Kidney tubule cell (primary cell): ENCODE measurements around the gene KLHL15.
"Not testable (repeated sequence)": the region's sequence is repeated elsewhere in the genome, so short reads cannot be mapped to it uniquely, and the experiment has no call there.

Experiments
- DNase-seq: peaks from one replicate; pipeline ENCODE4 v3.0.0-alpha.2; 2018; ENCODE audit warnings: low spot score

The KLHL15 gene, protein sequence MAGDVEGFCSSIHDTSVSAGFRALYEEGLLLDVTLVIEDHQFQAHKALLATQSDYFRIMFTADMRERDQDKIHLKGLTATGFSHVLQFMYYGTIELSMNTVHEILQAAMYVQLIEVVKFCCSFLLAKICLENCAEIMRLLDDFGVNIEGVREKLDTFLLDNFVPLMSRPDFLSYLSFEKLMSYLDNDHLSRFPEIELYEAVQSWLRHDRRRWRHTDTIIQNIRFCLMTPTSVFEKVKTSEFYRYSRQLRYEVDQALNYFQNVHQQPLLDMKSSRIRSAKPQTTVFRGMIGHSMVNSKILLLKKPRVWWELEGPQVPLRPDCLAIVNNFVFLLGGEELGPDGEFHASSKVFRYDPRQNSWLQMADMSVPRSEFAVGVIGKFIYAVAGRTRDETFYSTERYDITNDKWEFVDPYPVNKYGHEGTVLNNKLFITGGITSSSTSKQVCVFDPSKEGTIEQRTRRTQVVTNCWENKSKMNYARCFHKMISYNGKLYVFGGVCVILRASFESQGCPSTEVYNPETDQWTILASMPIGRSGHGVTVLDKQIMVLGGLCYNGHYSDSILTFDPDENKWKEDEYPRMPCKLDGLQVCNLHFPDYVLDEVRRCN

DNA sequence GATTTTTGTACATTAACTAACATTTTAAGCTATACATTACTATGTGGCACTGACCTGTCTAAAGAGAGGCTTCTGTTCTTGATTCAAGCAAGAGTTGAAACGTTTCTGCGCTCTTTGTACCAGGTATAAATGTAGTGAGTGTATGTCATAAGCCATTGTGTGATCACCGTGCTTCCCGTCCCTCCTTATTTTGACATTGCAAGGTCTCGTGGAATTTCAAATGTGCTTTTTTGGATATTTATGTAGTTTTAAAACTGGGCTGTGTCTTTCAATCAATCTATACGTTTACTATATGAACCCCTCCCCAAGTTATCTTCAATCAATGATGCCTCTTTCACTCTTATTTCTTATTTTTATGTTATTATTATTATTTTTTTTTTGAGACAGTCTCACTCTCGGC is at the start of gene KLHL15:
TSS of gene KLHL15 (minus strand) at position 101 of the 400 bp plus-strand sequence. CDS start 20,493 bp downstream, outside the sequence.
- no peak for DNase-seq

DNA sequence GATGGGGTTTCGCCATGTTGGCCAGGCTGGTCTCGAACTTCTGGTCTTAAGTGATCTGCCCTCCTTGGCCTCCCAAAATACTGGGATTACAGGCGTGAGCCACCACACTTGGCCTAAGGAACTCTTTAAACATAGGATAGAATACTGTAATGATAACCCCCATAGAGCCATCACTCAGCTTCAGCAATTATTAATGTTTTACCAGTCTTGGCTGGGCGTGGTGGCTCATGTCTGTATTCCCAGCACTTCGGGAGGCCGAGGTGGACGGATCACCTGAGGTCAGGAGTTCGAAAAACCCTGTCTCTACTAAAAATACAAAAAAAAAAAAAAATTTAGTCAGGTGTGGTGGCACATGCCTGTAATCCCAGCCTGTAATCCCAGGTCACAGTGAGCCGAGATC is 42.9 kb upstream of the KLHL15 start:
- DNase-seq, result no peak

DNA sequence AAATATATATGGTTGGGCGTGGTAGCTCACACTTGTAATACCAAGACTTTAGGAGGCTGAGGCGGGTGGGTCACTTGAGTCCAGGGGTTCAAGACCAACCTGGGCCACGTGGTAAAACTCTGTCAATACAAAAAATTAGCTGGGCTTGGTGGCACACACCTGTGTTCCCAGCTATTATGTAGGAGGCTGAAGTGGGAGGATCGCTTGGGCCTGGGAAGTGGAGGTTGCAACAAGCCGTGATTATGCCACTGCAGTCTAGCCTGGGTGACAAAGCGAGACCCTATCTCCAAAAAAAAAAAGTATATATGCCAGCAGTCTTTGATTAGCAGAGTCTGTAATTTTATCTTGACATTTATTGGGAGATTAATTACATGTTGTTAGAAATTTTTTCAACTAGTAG is 36.5 kb upstream of the KLHL15 start:
- DNase-seq, result no peak

DNA sequence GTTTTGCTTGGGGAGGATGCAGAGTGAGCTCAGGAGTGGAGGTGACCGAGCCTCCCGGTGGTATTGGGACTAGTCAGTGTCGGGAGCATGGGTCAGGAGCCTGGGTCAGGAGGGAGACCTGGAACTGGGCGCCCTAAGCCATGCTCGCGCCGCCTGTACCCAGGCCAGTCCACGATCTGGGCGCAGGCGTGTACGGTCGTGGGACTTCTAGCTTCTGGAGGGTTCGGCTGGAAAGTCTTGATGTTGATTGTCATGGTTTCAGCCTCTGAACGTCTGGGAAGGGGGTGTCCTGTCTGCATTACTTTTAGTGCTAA is 28.0 kb upstream of the KLHL15 start:
- DNase-seq, result no peak

DNA sequence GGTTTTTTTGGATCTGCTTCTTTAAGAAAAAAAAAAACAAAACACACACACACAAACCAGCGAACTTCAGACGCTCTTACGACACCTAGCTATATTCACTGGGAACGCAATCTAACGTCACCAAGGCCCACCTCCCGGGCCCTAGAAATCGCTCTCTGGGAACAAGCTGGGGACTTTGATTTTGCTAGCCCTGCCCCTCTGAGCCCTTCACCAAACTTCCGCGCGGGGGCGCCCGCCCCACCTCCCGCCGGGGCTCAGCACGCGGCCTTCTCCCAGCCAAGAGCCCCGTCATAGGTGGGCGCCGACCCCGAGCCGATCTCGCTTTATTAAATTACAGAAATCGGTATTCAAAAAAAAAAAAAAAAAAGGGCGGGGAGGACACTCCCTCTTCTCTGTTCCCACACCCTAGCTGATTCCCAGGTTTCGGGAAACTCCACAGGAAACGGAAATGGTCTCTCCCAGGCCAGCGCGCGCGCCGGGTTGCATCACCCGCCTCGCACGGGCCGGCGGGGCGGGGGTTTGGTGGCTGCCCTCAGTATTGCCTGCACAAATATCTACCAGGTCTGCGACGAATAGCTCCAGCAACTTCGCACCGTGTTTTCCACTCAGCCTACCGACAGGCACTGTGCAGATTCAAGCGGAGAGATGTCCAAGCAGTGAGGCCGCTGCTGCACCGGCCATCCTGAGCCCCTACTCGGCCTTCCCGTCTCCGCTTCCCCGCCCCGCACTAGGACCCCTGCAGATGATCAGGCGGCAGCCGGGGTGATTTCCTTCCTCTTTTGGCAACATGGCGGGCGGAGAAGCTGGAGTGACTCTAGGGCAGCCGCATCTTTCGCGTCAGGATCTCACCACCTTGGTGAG is 27.4 kb upstream of the KLHL15 start, which contains the start of gene EIF2S3:
TSS of gene EIF2S3 (plus strand) at position 775 of the 861 bp plus-strand sequence. CDS start at position 788, 13 bp downstream.
- peak; percentile 96 for DNase-seq

DNA sequence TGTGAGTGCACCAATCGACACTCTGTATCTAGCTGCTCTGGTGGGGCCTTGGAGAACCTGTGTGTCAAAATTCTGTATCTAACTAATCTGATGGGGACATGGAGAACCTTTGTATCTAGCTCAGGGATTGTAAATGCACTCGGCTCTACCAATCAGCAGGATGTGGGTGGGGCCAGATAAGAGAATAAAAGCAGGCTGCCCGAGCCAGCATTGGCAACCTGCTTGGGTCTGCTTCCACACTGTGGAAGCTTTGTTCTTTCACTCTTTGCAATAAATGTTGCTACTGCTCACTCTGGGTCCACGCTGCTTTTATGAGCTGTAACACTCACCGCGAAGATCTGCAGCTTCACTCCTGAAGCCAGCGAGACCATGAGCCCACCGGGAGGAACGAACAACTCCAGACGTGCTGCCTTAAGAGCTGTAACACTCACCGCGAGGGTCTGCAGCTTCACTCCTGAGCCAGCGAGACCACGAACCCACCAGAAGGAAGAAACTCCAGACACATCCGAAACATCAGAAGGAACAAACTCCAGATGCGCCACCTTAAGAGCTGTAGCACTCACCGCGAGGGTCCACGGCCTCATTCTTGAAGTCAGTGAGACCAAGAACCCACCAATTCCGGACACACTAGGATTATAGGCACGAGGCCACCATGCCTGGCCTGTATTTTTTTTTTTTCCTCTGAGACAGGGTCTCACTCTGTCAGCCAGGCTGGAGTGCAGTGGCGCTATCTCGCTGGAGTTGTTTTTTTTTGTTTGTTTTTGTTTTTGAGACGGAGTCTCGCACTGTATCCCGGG is 23.7 kb upstream of the KLHL15 start:
- not testable (repeated sequence) for DNase-seq

DNA sequence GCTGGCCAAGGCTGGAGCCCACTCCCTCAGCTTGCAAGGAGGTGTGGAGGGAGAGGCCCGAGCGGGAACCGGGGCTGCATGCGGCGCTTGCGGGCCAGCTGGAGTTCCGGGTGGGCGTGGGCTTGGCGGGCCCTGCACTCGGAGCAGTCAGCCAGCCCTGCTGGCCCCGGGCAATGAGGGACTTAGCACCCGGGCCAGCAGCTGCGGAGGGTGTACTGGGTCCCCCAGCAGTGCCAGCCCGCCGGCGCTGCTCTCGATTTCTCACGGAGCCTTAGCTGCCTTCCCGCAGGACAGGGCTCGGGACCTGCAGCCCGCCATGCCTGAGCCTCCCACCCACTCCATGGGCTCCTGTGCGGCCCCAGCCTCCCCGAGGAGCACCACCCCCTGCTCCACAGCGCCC is 22.7 kb upstream of the KLHL15 start:
- DNase-seq, result not testable (repeated sequence)

DNA sequence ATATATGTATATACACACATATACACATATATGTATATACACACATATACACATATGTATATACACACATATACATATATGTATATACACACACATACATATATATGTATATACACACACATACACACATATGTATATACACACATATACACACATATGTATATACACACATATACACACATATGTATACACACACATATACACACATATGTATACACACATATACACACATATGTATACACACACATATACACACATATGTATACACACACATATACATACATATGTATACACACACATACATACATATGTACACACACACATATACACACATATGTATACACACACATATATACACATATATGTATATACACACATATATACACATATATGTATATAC is 19.1 kb upstream of the KLHL15 start:
- DNase-seq, result not testable (repeated sequence)

DNA sequence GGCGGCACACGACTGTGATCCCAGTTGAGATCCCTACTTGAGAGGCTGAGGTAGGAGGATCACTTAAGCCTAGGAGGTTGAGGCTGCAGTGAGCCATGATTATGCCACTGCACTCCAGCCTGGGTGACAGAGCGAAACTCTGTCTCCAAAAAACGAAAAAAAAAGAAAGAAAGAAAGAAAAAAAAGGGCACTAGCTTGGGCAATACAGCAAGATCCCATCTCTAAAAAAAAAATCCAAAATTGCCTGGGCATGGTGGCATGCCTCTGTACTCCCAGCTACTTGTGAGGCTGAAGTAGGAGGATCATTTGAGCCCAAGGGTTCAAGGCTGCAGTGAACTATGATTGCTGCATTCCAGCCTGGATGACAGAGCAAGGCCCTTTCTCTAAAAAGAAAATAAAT is 10.7 kb upstream of the KLHL15 start:
- DNase-seq, result no peak

DNA sequence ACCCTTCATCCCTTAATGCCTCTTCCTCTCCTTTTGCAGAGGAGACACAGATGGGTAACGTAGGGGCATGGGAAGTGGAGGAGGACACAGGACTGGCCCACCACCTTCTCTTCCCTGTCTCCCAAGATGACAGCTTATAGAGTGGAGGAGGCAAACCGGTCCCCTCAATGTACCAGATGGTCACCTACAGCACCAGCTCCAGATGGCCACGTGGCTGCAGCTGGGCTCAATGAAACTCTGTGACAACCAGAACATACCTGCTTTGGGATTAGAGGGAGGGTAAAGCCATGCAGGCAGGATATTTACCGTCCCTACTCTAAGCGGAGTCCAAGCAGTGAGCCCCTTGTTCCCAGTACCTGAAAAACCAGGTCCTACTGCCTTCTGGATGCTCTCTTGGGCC is 7.5 kb upstream of the KLHL15 start:
- no peak for DNase-seq

DNA sequence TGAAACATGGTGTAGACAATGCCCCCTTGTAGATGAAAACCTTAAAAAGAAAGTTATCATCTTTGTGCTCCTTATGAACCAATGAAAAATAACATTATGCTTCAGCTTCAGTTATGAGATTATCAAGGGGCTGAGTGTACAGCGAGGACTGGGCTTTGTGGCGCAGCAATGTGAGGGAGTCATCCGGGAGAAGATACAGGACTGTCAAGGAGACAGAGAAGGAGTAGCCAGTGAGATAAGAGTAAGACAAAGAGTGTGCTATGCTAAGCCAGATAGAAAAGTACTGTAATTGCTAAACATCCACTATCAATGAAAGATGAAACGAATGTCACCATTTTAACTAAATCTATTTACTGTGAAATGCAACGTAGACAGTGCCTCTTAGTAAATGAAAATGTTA is 3.6 kb upstream of the KLHL15 start:
- no peak for DNase-seq

DNA sequence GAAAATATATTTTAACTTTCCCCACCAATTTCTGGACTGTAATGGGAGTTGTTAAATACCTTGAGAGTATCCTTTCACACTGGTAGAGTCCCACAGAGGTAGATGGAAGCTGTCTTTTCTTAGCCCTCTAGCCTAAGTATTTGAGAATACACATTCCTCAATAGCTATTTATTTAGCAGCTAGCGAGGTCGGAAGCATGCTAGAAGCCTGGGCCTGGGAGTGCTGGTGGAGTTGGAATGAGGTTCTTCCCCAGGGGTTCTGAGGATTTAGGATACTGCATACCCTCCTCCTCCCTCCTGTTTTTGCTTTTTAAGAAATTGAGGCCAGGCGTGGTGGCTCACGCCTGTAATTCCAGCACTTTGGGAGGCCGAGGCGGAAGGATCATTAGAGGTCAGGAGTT is 999 bp upstream of the KLHL15 start:
- DNase-seq, result no peak

DNA sequence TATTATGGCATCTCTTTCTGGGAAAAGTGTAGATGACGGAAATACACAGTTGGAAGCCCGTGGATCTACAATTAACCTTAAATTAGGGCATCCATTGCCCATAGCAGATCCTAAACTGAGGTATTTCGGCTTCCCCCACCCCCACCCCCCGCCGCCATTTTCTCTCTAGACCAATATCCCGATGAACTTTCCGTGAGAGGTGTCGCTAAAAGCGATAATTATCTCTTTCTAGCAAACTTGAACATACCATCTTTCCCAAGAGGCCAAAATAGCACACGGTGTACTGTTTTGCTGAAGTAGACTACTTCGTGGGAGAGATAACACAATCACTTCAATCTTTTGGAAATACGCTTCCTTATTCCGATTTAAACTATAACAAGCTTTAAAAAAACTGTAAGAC is 554 bp downstream of the KLHL15 start:
- no peak for DNase-seq

DNA sequence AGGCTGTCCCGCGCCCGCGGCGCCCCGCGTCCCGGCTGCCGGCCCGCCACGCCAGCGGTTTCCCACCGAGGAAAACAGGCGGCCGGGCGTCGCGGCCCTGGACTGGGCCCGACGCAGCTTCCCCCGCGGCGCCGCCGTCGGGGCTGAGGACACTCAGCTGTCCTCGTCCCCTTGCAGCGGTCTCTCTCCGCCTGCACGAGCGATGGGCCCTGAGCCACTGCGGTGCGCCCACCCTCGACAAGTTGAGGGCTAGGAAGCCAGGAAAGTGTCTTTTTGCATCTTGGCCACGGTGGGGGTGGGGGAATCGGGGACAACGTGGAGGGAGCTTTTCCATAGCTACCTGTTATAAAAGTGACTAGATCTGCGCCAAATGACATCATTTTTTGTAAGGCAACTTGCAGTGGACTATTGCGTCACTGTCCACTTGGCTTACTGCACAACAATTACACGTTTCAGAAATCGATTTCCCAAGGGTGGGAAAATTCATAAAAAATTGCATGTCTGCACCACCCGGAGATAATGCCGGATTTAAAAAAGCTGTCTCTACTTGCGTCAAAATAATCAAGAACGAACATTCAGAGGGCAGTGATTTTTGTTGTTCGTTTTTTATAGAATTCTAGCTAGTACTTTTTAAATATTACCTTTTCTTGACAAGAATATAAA is 1.1 kb downstream of the KLHL15 start:
- DNase-seq, result peak; percentile 40

DNA sequence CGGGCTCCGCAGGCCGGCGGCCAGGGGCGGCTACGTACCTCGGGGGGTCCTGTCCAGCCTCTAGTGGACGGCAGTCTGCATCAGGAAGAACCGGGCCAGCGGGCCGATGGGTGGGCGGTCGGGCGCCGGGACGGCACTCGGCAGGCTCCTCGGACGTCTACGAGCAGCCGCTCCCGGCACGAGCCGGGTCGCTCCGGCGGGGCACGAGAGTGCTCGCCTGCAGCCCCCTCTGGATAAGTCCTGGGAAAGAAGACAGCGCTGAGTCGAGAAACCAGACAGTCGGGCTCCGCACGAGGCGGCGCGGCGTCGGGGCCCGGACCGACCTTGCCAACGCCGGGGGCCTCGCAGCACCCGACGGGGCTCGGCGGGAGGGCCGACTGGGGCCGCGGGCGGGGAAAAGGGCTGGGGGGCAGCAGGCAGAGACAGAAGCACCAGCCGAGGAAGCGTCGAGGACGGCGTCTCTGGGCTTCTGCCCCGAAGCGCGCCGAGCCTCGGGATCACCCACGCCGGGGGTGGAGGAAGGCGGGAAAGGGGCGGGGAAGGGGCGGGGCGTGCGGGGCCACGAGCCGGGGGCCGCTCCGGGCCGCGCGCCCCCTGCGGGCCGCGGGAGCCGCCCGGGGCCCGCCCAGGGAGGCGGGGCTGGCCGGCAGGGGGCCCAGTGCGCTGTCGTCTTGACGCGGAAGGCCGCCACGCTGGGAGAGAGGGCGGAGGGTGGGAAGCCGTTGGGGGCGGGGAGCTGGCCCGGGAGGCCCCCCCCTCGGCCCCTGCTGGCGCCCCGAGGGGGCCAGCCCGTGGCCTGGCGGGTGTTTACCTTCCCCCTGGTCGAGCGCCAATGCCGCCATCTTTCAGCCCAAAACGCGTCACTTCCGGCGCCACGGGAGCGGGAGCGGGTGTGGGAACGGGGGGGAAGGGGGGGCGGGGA is 1.9 kb downstream of the KLHL15 start:
- DNase-seq, result peak; percentile 89

DNA sequence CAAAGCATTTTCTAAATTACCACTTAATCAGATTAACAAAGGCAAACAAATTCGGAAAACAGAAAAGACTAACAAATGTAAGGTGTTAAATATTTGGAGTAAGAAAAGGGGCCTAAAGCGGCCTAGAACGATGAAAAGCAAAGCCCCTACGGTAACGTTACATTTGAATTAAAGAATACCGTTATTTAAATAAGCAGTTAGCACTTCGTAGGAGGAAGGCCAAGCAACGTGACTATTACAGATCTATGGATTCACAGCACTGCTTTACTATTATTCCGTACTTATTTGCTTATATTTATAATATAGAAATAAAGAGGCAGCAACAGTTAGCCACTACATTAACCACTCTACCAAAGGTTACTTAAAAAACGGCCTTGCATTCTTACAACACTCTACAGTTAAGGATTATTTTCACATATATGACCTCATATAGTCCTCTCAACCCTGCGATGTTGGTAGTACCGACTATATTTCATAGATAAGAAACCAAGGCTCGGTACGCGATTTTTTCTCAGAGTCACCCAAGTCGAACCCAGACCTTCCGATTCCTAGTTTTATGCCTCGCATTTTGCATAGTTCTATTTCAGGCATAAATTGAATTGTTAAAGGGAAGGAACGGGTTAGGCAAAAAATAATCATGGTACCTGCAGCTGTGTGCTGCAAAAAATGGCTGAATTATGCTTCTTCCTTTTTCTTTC is 2.9 kb downstream of the KLHL15 start:
- no peak for DNase-seq

DNA sequence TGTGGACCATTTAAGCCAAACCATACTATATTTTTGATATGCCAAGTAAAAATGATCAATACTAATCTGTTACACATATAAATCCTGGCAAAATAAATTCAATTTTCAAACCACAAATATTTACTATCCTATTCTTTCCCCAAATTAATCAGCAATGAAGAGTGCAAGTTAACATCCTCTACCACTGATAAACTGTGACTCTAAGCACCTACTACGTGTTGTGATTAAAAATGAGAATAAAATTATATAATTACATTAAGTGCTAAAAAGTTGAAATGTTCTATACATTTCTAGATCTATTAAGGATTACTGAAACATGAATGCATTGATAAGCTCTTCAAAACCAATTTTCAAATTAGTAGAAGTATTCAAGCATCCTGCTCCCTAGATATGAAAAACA is 3.4 kb downstream of the KLHL15 start:
- no peak for DNase-seq

DNA sequence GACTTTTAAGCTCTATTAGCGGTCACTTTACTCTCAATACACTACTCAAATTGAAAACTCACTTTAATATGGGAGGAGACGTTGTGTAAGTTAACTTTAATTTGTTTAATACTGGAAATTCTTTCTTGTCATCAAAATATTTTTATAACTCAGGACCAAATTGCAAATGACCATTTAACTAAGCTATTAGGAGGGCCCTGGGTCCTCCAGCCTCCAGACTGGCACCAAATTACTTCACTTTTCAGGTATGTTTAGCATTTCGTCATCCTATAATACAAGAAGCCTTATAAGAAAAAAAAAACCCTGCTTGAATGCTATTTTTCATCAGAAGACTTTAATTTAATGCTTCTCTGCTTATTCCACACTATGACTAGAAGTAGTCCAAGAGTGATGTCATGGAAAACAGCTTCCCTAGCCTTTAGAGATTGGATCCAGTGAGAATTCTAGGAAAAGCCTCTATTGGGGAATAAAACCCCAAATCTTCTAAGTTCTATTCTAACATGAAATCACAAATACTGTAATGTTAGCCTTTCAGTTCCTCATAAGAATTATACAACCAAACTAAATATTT is 6.6 kb downstream of the KLHL15 start:
- no peak for DNase-seq

DNA sequence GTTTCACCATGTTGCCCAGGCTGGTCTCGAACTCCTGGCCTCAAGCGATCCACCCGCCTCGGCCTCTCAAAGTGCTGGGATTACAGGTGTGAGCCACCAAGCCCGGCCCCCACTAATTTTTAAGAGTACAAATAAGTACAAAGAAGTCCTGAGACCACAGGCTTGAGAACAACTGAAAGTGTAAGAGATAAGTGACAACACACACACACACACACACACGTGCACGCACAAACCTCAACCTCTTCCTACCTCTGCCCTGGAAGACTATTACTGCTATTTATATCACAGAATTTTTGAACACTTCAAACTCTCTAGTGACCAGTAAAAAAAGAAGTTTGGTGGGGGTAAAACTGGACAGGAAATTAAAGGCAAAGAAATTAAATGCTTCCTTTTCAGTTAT is 7.5 kb downstream of the KLHL15 start:
- no peak for DNase-seq
